ENCODE measurements around the gene TCEA2.

- TF ChIP-seq EZH2phosphoT487 (IDR thresholded peaks at IDR 0.05; ENCODE audit: borderline replicate concordance, low read depth, low read length) (no peak), CTCF (conservative IDR thresholded peaks at IDR 0.05; ENCODE audit: low read length) (no peak)
These were observed 47.4 kb upstream of the TCEA2 start for GRCh38 chr20:64015635-64016034.
